EL (cell line): Measurements from ENCODE around the gene CADM2.
"Not testable (repeated sequence)": the region's sequence is repeated elsewhere in the genome, so short reads cannot be mapped to it uniquely, and the experiment has no call there.

Source experiments
- DNase-seq: peaks from one replicate; pipeline ENCODE4 v3.0.0-alpha.2; 2016

CADM2 gene

DNA sequence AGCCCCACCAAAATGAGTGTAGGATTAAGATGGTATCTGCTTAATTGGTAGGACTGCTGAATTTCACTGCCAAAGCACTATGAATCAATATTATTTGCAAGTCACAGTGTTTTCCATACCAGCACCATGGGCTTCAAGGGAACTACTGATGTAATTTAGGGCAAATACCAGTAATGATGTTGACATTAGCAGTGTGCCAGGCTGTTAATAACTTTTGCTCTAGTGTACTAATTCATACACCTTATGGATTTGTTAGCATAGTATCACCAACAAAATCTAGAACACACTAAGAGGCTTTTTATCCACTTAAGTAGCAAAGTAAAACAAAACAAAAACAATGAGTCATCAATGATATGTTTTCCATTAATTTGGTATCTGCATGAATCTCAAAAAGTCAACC is 888.2 kb downstream of the CADM2 start:
- DNase-seq: no peak

DNA sequence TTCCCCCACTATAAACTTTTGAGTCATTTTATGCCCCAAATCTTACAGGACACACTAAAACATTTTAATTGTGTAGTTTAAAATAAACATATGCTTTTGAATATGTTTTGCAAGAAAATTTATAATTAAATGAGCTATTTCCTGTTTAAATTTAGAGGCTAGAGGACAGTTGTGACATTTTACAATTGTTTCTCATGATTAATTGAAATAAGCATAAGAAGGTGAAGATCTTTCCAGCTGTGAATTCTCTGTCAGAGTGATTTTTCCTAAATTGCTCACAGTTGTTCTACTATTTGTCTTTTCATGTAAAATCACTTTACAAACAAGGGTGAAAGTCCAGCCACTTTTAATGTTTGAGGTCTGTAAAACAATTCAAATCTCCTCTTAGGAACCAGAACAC is 892.3 kb downstream of the CADM2 start:
- DNase-seq: no peak

GRCh38 chr3:85853805-85854204 is 895.0 kb downstream of the CADM2 start:
- no peak for DNase-seq

GRCh38 chr3:85862893-85863455 is 904.2 kb downstream of the CADM2 start:
- DNase-seq: no peak

DNA sequence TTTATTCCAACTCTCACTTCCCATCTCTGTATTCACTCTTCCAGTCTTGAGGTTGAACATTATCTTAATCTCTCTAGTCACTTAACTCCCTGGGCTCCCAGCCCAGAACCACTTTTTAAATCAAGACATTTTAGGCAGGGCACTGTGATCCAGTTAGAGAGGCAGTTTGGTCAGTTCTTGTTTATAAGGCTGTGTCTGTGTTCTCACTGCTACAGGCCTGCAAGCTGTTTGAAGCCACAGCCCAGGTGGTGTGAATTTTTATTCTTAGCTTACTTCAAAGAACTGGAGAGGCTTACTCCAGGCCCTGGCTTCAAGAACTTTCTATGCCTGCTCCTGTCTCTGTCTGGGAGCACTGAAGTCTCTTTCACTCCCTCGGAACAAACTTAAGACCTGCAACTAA is 906.1 kb downstream of the CADM2 start:
- no peak for DNase-seq

DNA sequence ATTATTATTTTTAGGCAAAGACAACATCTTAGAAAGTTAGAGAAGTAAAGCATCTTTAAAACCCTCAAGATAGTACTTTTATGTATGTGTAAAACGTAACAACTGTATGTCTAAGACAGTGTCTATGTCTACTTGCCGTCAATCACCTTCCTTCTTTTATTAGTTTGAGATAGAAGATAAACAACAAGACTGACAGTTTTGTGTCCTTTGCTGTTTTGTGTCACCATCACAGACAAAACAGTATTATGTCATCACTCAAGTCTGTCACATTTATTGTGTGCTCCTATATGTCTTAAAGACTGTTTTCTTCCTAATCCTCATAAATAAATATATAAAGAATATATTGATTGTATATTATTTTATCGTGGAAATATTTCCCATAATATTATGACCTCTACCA is 908.3 kb downstream of the CADM2 start:
- no peak for DNase-seq

DNA sequence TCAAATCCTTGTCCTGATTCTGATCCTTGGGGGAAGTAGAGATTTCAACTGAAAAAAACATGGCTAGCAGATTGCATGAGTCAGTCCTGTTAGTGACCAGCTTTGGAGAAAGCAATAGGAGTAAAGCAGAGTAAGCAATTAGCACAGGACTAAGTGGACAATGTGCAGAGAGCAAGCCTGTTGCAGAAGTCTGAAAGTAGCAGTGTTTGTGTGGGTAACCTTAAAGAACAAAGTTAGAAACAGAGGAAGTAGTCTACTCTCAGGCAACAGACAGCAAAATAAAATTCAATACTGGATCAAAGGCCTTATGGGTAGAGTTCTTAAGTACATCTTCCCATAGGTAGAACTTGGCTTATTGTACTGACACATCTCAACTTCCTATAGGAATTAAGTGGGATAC is 916.8 kb downstream of the CADM2 start:
- no peak for DNase-seq

- no peak for DNase-seq
Measured at GRCh38 chr3:85877631-85878030, 918.8 kb downstream of the CADM2 start.

- no peak for DNase-seq
Measured at GRCh38 chr3:85881833-85882393, 923.1 kb downstream of the CADM2 start.

DNA sequence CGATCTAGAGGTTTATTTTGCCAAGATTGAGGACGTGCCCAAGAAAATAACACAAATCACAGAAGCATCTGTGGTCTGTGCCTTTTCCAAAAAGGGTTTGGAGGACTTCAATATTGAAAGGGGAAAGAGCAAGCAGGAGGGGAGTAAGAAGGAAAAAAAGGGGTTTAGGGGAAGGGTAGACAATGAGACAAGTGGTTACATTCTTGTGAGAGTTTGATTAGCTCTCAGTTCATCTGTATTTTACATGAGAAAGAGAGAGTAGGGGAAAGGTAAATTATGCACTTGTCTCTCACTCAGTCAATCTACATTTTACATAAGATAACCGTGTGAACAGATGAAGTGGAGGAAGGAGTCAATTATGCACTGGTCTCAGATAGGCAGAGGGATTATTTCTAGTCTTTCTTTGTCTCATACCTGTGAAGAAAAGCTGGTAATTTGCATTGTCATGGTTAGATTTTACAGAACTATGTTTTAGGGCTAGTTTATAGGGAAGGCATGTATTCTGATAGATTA is 931.3 kb downstream of the CADM2 start:
- no peak for DNase-seq

GRCh38 chr3:85903434-85903833 is 944.6 kb downstream of the CADM2 start:
- no peak for DNase-seq

- DNase-seq: no peak
Measured at GRCh38 chr3:85912980-85913379, 954.2 kb downstream of the CADM2 start.

DNA sequence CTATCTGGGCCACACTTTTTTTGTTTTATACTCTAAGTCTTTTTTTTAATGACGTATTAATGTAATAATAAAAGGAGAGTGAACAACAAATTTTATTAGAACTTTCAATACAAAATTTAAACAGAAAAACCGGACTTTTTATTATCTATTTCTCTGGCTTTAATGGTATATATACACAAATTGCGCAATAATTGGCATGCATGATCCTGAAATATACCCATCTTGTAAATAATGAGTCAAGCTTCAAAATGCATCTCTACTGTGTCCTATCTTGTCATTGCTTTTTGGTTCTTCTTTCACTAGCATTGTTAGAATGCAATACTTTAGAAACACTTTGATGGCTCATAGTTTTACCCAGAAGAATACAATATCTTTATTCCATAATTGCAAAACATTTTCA is 963.6 kb downstream of the CADM2 start:
- DNase-seq: no peak

- DNase-seq: no peak
Measured at GRCh38 chr3:85930718-85931117, 971.9 kb downstream of the CADM2 start.

GRCh38 chr3:85933326-85933725 is 974.5 kb downstream of the CADM2 start:
- DNase-seq: no peak

- DNase-seq: no peak
Measured at GRCh38 chr3:85935171-85935570, 976.4 kb downstream of the CADM2 start.

GRCh38 chr3:85939074-85939482 is 980.3 kb downstream of the CADM2 start:
- no peak for DNase-seq

DNA sequence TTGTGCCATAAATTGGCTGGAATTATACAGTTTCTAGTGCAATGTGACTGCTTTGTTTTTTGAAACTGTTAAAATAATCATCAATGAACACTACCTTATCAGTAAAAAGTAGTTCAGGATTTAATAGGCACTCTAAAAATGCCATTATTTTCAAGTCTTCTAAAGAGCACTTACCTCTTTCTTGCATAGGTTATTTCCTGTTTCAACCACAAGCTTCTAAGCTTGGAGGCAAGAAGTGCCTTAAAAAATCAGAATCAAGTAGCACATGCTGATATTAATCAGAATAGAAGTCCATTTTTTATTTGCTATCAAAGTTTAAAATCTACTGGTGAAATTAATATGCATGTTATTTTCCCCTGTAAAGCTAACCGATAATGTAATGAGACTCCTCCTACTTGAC is 991.6 kb downstream of the CADM2 start:
- DNase-seq: no peak

DNA sequence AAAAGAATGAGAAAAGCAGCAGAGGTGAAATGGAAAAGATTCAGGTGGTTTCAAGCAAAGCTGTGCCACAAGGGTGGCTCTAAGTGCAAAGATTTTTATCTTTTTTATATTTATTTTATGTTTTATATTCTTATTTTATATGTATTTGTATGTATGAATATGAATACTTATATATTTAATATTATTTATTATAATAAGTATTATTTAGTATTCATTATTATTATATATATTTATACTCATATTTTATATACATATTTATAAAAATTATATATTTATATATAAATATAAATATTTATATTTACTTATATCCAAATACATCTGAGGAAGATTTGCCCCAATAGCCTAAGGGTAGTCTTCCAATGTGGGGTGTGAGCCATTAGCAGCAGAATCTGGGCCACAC is 1002.0 kb downstream of the CADM2 start:
- DNase-seq: no peak

- no peak for DNase-seq
Measured at GRCh38 chr3:85977615-85978338, 1019.0 kb downstream of the CADM2 start.

GRCh38 chr3:85979034-85979433 is 1020.2 kb downstream of the CADM2 start:
- DNase-seq: no peak

DNA sequence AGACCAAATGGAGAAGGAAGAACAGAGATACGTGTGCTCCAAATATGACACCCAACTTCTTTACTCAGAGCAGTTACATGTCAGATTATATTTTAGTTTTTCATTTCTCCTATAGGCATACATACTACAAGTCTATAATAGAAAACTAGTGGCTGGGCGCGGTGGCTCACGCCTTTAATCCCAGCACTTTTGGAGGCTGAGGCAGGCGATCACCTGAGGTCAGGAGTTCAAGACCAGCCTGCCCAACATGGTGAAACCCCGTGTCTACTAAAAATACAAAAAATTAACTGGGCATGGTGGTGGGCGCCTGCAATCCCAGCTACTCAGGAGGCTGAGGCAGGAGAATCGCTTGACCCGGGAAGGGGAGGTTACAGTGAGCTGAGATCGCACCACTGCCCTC is 1030.8 kb downstream of the CADM2 start:
- not testable (repeated sequence) for DNase-seq

- DNase-seq: no peak
Measured at GRCh38 chr3:86029590-86029989, 1070.8 kb downstream of the CADM2 start.

DNA sequence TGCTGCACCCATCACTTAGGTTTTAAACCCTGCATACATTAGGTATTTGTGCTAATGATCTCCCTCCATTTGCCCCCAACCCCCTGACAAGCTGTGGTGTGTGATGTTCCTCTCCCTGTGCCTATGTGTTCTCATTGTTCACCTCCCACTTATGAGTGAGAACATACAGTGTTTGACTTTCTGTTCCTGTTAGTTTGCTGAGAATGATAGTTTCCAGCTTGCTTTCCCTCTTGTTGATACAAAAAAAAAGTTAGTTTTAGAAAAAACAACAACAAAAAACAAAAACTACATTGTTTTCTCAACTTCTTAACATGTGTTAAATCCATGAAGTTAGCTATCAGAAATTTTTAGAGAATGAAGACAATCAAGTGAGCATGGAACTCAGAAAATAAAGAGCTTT is 1079.1 kb downstream of the CADM2 start:
- DNase-seq: no peak
